ENCODE data around the gene C16orf90.
"Not testable (repeated sequence)": the region's sequence is repeated elsewhere in the genome, so short reads cannot be mapped to it uniquely, and the experiment has no call there.

C16orf90 gene

DNA sequence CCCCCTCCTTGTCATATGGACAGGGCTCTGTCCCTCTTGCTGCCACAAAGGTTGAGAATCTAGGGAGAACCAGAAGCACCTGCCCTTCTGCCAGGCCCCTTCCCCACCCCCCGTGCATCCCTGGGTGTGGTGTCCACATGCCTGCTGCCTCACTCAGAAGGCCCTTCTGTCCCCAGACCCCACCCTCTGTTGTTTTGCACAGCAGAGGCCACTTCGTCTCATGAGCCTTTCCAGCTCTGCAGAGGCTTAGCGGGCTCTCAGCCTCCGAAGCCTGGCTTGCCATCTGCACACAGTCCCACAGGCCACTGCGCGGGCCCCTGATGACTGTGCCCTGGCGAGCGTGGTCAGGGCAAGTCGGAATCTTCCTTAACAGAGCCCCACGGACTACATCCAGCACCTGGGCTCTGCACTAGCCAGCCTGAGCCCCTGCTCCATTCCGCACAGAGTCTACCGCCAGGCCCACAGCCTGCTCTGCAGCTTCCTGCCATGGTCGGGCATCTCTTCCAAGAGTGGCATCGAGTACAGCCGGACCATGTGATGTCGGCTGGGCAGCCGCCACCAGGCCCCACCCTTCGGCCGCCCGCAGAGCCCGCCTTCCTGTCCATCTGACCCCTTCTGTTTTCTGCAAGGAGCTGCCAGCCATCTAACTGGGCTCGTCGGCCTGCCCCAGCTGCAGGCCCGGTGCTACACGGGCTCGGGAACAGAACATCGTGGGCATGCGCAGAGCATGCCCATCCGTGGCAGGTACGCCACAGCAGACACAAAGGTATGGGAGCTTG, 10.8 kb downstream of the C16orf90 start:
- no peak for DNase-seq (ENCODE audit: low read depth)

GRCh38 chr16:3482659-3483241, 12.5 kb downstream of the C16orf90 start:
- DNase-seq (ENCODE audit: low read depth) = no peak

GRCh38 chr16:3481696-3482658, 13.3 kb downstream of the C16orf90 start:
- DNase-seq (ENCODE audit: low read depth) = no peak

DNA sequence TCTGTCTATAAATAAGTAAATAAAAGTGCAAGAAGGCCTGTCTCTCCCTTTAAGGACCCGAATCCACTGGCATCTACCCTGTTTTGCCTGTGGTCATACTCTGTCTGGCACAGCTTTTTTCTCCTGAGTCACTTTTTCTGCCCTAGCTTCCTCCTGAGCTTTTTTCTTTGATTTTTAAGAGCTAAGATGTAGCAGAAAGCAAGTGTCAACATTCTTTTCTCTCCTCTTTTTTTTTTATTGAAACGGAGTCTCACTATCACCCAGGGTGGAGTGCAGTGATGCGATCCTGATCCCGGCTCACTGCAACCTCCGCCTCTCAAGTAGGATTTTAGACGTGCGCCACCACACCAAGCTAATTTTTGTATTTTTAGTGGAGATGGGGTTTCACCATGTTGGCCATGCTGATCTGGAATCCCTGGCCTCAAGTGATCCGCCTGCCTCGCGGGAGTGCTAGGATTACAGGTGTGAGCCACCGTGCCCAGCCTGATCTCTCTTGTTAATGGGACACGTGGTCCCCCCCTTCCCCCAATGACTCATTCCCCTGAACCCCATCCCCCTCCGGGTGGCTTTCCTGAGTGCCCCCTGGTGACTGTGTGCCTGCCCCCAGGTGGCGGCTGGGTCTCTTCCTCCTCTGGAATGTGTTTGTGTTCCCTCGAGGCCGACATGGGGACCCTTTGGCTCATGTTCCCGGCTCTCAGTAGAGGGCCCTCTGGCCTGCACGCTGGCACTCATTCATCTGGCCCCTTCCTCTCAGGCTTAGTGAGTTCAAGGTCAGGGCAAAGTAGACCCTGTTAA, 14.2 kb downstream of the C16orf90 start:
- DNase-seq (ENCODE audit: low read depth) = no peak

DNA sequence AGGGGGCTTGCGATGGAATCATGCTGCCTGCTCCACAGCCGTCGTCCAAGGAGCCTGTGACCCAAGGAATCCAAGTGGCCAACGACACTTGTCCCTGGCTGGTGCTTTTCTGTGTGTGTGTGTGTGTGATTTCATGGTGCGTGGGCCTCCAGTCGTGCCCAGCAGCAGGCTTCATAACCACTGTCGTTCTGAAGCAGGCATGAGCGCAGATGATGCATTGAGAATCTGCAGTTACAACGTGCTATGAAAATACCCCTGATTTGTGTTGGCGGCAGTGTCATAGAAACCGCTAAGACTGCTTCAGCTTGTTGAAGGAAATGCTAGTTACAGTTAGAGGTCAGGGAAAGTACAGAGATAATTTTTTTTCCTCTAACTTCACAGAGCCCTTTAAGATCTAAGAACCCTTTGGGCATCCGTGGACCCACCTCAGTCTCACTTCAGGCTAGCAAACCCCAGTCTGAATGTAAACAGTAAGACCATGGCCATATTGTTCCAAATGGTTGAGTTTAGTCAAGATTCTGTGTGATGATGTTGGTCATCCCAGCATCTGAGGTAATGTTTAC, 15.6 kb downstream of the C16orf90 start:
- no peak for DNase-seq (ENCODE audit: low read depth)

- no peak for DNase-seq (ENCODE audit: low read depth)
Observed at GRCh38 chr16:3478242-3478925, 16.9 kb downstream of the C16orf90 start.

DNA sequence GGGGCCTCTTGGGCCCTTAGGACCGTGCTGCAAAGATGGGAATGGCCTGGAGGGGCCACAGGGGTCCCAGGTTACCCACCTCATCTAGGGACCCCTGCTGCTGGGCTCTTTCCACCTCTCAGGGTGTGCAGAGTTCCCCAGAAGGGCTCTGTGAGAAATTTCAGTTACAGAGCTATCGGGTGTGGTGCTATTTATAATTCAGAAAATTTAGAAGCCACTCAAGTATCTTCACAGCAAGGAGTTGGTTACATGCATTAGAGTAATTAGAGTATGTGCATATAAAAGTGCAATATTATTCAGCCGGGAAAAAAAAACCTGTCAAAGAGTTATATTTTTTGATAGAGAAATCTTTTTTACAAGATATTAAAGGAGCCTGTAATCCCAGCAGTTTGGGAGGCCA, 18.9 kb downstream of the C16orf90 start:
- DNase-seq (ENCODE audit: low read depth) = no peak

DNA sequence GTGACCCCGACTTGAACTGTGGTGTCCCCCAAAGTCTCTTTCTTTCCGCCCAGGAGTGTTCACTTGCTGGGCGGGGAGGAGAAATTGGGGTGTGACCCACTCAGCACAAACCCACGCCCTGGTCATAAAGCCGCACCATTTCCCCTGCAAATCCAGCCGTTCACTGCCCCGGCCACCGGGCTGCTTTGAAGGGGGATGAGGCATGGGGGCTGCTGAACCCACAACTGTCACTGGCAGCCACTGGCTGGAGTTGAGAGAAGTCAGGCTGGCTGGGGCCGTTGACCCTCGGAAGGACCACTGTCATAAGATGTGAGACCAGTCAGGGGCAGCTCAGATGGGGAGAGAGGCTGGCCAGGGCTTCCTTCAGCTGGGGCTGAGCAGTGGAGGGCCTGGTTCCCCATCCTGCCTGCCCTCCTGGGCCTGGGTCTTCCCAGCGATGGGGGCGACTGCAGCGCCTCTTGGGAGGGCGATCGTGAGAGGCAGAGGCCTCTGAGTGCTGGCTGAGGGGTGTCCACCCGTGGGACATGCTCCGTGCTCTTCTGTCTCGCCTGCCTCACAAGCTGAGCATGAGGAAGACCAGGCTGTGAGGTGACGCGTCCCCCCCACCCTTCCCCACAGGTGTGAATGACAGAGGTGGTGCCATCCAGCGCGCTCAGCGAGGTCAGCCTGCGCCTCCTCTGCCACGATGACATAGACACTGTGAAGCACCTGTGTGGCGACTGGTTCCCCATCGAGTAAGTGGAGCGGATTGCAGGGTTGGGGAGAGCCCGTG, 19.5 kb downstream of the C16orf90 start:
- DNase-seq (ENCODE audit: low read depth) = no peak

GRCh38 chr16:3474870-3475269, 20.4 kb downstream of the C16orf90 start:
- not testable (repeated sequence) for DNase-seq (ENCODE audit: low read depth)

GRCh38 chr16:3474136-3474779, 21.0 kb downstream of the C16orf90 start:
- no peak for DNase-seq (ENCODE audit: low read depth)

GRCh38 chr16:3473596-3473943, 21.7 kb downstream of the C16orf90 start:
- not testable (repeated sequence) for DNase-seq (ENCODE audit: low read depth)

DNA sequence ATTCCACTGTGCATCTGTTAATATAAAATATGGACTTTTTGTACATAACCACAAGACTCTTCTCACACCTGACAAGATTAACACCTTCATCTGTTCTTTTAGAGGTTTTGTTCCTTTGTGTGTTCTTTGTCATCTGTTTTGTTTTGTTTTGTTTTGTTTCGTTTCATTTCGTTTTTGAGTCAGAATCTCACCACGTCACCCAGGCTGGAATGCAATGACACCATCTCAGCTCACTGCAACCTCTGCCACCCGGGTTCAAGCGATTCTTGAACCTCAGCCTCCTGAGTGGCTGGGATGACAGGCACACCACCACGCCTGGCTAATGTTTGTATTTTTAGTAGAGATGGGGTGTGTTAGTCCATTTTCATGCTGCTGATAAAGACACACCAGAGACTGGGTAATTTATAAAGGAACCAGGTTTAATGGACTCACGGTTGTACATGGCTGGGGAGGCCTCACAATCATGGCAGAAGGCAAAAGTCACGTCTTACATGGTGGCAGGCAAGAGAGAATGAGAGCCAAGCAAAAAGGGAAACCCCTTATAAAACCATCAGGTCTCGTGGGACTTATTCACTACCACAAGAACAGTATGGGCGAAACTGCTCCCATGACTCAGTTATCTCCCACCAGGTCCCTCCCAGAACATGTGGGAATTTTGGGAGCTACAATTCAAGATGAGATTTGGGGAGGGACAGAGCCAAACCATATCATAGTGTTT, 22.3 kb downstream of the C16orf90 start:
- DNase-seq (ENCODE audit: low read depth) = peak; percentile 28

GRCh38 chr16:3471518-3472176, 23.6 kb downstream of the C16orf90 start:
- DNase-seq (ENCODE audit: low read depth) = no peak

DNA sequence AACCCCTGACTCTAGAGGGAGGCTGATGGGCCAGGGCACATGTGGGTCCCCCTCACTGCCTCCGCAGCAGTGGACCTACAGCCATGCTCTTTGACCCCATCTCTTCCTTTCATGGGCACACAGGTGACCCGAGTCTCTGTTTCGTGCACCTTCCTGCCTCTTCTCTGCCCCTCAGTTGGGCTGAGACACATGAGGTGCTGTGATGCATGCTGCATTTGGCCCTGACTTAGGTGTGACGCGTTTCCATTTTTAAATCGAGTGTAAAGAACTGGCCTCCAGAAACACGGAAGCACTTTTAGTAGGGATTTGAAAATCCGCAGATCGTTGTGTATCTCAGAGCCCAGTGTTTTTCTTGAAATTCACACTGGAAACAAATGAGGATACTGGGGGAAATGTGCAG, 24.6 kb downstream of the C16orf90 start:
- no peak for DNase-seq (ENCODE audit: low read depth)

DNA sequence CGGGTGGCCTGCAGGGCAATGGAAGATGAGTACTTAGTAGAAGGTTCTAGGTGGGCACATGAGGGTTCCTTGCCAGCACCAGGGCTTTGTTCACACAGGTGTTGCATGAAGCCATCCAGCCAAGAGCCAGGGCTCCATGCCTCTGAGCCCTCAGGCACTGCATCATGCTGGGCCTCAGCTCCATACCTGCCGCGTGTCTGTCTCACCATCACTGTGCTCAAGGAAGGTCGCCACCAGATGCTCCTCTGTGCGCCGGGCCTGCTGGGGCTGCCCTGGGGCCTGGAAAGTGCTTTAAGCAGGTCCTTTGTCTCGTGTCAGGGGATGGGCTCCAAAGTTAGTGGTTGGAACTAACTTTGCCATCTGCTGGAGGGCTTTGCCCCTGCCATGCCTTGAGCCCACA, 25.6 kb downstream of the C16orf90 start:
- DNase-seq (ENCODE audit: low read depth) = no peak

- DNase-seq (ENCODE audit: low read depth) = no peak
Observed at GRCh38 chr16:3468501-3468900, 26.8 kb downstream of the C16orf90 start.

DNA sequence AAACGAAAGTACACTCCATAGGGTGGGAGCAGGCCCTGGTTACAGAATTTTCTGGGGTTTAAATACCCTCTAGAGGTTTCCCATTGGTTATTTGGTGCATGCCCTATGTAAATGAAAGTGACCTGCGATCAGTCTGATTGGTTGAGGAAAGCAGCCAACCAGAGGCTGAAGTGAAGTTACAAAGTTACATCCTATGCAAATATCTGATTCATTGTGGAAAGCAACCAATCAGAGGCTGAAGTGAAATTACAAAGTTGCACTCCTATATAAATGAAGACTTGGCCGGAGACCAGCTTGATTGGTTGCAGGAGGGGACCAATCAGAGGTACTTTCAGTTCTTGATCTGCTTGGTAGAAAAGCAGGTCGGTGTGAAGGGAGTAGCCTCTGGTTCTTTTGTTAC, 27.4 kb downstream of the C16orf90 start:
- peak; percentile 67 for DNase-seq (ENCODE audit: low read depth)

- DNase-seq (ENCODE audit: low read depth) = no peak
Observed at GRCh38 chr16:3467182-3467581, 28.1 kb downstream of the C16orf90 start.
